ENCODE measurements around the gene PALM.

PALM gene

GRCh38 chr19:681029-682019 is 27.4 kb upstream of the PALM start:
- no peak for DNase-seq (ENCODE audit: low read depth)
- H3K4me3 ChIP-seq (ENCODE audit: low read length): no peak overlapping the region
- TF ChIP-seq CTCF (conservative IDR thresholded peaks at IDR 0.05; ENCODE audit: low read depth, low read length): no peak

- DNase-seq (ENCODE audit: low read depth): no peak
- H3K4me3 ChIP-seq (ENCODE audit: low read length): no peak overlapping the region
These were observed 25.9 kb upstream of the PALM start for GRCh38 chr19:682678-683320.

GRCh38 chr19:685454-685931 is 23.2 kb upstream of the PALM start:
- no peak for DNase-seq (ENCODE audit: low read depth)
- no peak overlapping the region for H3K4me3 ChIP-seq (ENCODE audit: low read length)
- TF ChIP-seq CTCF (conservative IDR thresholded peaks at IDR 0.05; ENCODE audit: low read depth, low read length): no peak

More at GRCh38 chr19:682678-683320, 25.9 kb upstream of the PALM start:
- no peak for TF ChIP-seq CTCF (conservative IDR thresholded peaks at IDR 0.05; ENCODE audit: low read depth, low read length)

- no peak for DNase-seq (ENCODE audit: low read depth)
- TF ChIP-seq CTCF (conservative IDR thresholded peaks at IDR 0.05; ENCODE audit: low read depth, low read length): no peak
- H3K4me3 ChIP-seq (ENCODE audit: low read length): no peak overlapping the region
These were observed 22.0 kb upstream of the PALM start for GRCh38 chr19:686589-687297.

- DNase-seq (ENCODE audit: low read depth): no peak
- no peak overlapping the region for H3K4me3 ChIP-seq (ENCODE audit: low read length)
- no peak for TF ChIP-seq CTCF (conservative IDR thresholded peaks at IDR 0.05; ENCODE audit: low read depth, low read length)
These were observed 21.1 kb upstream of the PALM start for GRCh38 chr19:687569-688166.

- no peak for TF ChIP-seq CTCF (conservative IDR thresholded peaks at IDR 0.05; ENCODE audit: low read depth, low read length)
- DNase-seq (ENCODE audit: low read depth): no peak
- H3K4me3 ChIP-seq (ENCODE audit: low read length): no peak overlapping the region
These were observed 20.5 kb upstream of the PALM start for GRCh38 chr19:688214-688613.

All from retinal pigment epithelial cell (primary cell).